SK-N-SH (cell line): Measurements from ENCODE around the gene POMC.

ENCODE experiments used
- EP300 ChIP-seq, 2 experiments: IDR thresholded peaks; 2 replicates each; pipeline versions ENCODE4 v1.4.0 to v1.6.1; 2012; ENCODE audit warnings: borderline replicate concordance in 1 of 2, low read depth in 1 of 2, low read length in 1 of 2
- TEAD4 ChIP-seq: IDR thresholded peaks from 2 replicates; pipeline ENCODE4 v1.4.0; 2012; ENCODE audit warnings: mild to moderate bottlenecking, borderline replicate concordance; ENCODE audit not compliant: insufficient read depth
- TF ChIP-seq, protein P1 (sequence below): fragments of 200-600 bp; sonication (generic); IDR thresholded peaks from 2 replicates; pipeline ENCODE4 v1.6.1; 2017; ENCODE audit warnings: antibody characterized with exemption, mild to moderate bottlenecking, moderate library complexity

DNA sequence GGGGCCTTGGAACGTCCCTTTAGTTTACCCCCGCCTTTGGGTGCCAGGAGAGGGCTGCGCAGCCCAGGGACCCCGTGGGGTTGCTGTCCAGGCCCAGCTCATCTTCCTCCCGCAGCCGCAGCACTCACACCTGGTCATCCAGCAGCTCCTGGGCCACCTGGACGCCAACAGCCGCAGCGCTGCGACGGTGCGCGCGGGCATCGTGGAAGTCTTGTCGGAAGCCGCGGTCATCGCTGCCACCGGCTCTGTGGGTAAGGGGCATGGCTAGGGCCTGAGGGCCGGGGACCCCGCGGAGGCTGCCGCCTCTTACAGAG, 37.2 kb downstream of the POMC start:
- TF ChIP-seq, protein P1, sequence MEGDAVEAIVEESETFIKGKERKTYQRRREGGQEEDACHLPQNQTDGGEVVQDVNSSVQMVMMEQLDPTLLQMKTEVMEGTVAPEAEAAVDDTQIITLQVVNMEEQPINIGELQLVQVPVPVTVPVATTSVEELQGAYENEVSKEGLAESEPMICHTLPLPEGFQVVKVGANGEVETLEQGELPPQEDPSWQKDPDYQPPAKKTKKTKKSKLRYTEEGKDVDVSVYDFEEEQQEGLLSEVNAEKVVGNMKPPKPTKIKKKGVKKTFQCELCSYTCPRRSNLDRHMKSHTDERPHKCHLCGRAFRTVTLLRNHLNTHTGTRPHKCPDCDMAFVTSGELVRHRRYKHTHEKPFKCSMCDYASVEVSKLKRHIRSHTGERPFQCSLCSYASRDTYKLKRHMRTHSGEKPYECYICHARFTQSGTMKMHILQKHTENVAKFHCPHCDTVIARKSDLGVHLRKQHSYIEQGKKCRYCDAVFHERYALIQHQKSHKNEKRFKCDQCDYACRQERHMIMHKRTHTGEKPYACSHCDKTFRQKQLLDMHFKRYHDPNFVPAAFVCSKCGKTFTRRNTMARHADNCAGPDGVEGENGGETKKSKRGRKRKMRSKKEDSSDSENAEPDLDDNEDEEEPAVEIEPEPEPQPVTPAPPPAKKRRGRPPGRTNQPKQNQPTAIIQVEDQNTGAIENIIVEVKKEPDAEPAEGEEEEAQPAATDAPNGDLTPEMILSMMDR: no peak
- TF ChIP-seq TEAD4: no peak
- TF ChIP-seq EP300 (IDR thresholded peaks at IDR 0.05; ENCODE audit: borderline replicate concordance in 1 of 2, low read depth in 1 of 2, low read length in 1 of 2): no peak
